Activated gamma-delta T cell (primary cell): ENCODE measurements around the gene ALKBH7.
"Not testable (repeated sequence)": the region's sequence is repeated elsewhere in the genome, so short reads cannot be mapped to it uniquely, and the experiment has no call there.

ENCODE experiments used
- DNase-seq: peaks from one replicate; lab custom pipeline; 2025; lab: John Stamatoyannopoulos, UW

The ALKBH7 gene

GRCh38 chr19:6400062-6400944 is 27.7 kb downstream of the ALKBH7 start:
- not testable (repeated sequence) for DNase-seq

GRCh38 chr19:6402058-6402457 is 29.5 kb downstream of the ALKBH7 start:
- DNase-seq, result no peak

GRCh38 chr19:6402837-6403608 is 30.4 kb downstream of the ALKBH7 start:
- no peak for DNase-seq

- no peak for DNase-seq
Measured at GRCh38 chr19:6406401-6406800, 33.8 kb downstream of the ALKBH7 start.

- no peak for DNase-seq
Measured at GRCh38 chr19:6409346-6409745, 36.8 kb downstream of the ALKBH7 start.

- DNase-seq, result no peak
Measured at GRCh38 chr19:6412061-6412446, 39.5 kb downstream of the ALKBH7 start.

- DNase-seq, result no peak
Measured at GRCh38 chr19:6412447-6413091, 40.0 kb downstream of the ALKBH7 start.

- no peak for DNase-seq
Measured at GRCh38 chr19:6413291-6413690, 40.7 kb downstream of the ALKBH7 start.

- DNase-seq, result no peak
Measured at GRCh38 chr19:6413721-6414643, 41.4 kb downstream of the ALKBH7 start.

- DNase-seq, result no peak
Measured at GRCh38 chr19:6414793-6415590, 42.4 kb downstream of the ALKBH7 start.

- no peak for DNase-seq
Measured at GRCh38 chr19:6415591-6416190, 43.1 kb downstream of the ALKBH7 start.

GRCh38 chr19:6416658-6417405 is 44.2 kb downstream of the ALKBH7 start:
- DNase-seq, result no peak

- no peak for DNase-seq
Measured at GRCh38 chr19:6417713-6418561, 45.3 kb downstream of the ALKBH7 start.

- DNase-seq, result no peak
Measured at GRCh38 chr19:6418562-6418932, 46.0 kb downstream of the ALKBH7 start.

- no peak for DNase-seq
Measured at GRCh38 chr19:6421075-6422014, 48.8 kb downstream of the ALKBH7 start.

GRCh38 chr19:6423499-6424194 is 51.1 kb downstream of the ALKBH7 start:
- DNase-seq, result no peak
